Measurements from ENCODE around the gene NDRG3. TPM values are rescaled to one million over a fixed set of nuclear protein-coding genes. Genes with fewer than 3 reads are reported as not detected.

Gene NDRG3
- total RNA-seq, 1 donor from 2014 or later: 24.7 TPM

DNA sequence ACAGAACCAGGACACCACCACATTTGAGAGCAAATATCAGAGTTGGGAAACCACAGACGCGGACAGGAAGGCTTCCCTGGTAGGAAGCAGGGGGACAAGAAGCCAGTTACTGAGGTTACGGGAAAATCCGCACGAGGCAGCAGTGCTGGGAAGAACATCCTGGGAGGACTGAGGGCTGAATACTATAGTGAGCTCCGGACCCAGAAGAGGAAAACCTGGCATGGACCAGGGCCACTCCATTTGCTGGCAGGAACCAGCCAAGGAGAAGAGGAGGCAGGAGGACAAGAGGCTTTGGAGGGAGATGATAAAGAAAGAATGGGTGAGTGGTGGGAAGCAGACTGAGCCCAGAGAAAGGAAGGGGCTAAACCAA, 33.8 kb upstream of the NDRG3 start:
- Mint-ChIP-seq H3K27ac (no peak overlapping the region), H3K27me3 (no peaks in the 10 kb centered on the region), H3K36me3 (ENCODE audit: insufficient read depth) (peaks cover 11% of the 10 kb centered on the region), H3K4me1 (ENCODE audit: low read depth) (no peaks in the 10 kb centered on the region), H3K9me3 (ENCODE audit: low read depth) (no peaks in the 10 kb centered on the region), H3K4me3 (ENCODE audit: low read depth) (no peak overlapping the region)
- TF ChIP-seq, protein P1, sequence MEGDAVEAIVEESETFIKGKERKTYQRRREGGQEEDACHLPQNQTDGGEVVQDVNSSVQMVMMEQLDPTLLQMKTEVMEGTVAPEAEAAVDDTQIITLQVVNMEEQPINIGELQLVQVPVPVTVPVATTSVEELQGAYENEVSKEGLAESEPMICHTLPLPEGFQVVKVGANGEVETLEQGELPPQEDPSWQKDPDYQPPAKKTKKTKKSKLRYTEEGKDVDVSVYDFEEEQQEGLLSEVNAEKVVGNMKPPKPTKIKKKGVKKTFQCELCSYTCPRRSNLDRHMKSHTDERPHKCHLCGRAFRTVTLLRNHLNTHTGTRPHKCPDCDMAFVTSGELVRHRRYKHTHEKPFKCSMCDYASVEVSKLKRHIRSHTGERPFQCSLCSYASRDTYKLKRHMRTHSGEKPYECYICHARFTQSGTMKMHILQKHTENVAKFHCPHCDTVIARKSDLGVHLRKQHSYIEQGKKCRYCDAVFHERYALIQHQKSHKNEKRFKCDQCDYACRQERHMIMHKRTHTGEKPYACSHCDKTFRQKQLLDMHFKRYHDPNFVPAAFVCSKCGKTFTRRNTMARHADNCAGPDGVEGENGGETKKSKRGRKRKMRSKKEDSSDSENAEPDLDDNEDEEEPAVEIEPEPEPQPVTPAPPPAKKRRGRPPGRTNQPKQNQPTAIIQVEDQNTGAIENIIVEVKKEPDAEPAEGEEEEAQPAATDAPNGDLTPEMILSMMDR (IDR thresholded peaks at IDR 0.05; ENCODE audit: unreplicated experiment): no peak
- no peak for DNase-seq (ENCODE audit: low spot score, unreplicated experiment)

DNA sequence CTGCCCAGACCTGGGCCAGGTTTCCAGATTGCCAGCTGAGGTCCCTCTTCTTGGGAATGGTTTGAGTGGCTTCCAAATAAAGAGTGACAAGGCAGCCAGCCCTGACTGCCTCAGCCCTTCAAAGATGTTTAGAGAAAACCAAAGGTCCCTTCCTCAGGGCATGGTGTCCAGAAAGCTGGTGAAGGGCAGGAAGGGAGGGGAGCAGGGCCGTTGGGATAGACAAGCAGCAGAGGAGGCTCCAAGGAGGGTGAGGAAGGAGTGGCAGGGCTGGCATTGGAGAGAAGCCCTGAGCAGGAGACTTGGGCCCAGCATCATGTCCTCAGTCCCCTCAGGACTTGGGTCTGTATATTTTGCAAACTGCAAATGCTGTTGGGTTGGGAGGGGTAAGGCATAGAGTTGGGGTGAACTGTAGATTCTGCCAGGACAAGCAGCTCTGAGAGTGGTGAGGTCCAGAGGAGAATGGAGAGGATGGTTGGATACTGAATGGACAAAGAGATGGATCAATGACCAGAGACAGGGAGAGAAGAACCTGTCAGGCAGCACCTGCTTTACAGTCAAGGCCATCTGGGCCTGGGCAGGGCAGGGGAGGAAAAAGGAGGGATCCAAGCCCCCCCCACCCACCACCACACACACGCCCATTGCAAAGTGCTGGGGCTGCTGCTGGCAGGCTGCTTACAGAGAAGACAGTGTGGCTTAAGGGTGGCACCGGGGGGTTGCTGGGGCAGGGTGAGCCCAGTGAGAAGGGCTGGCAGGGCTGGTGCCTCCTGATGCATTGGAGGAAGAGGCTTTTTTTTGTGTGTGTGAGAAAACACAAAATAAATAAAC, 33.2 kb upstream of the NDRG3 start:
- Mint-ChIP-seq H3K4me1 (ENCODE audit: low read depth) (peaks cover 2% of the 10 kb centered on the region), H3K36me3 (ENCODE audit: insufficient read depth) (peaks cover 9% of the 10 kb centered on the region), H3K27me3 (no peaks in the 10 kb centered on the region), H3K4me3 (ENCODE audit: low read depth) (no peak overlapping the region), H3K27ac (no peak overlapping the region), H3K9me3 (ENCODE audit: low read depth) (no peaks in the 10 kb centered on the region)
- TF ChIP-seq, protein P1 (IDR thresholded peaks at IDR 0.05; ENCODE audit: unreplicated experiment): no peak
- DNase-seq (ENCODE audit: low spot score, unreplicated experiment): no peak

DNA sequence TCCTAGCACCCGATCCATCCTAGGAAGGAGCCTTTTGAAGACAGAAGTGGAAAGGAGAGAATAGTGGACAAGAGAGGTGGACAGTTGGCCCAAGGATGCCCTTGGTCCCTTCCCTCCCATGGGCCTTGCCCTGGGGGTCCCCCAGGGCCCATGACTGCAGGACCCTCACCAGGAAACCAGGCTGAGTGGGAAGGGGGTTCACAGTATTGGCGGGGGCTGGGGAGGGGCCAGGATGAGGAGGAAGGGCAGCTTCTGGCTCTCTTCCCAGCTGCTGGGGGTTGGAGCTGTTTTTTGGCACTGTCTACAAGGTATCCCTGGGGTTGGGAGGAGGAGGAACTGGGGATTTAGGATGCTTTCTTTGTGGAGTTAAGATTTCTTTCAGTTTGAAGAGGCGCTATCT, 31.7 kb upstream of the NDRG3 start:
- Mint-ChIP-seq H3K9me3 (ENCODE audit: low read depth) (no peaks in the 10 kb centered on the region), H3K27ac (no peak overlapping the region), H3K4me3 (ENCODE audit: low read depth) (no peak overlapping the region)

DNA sequence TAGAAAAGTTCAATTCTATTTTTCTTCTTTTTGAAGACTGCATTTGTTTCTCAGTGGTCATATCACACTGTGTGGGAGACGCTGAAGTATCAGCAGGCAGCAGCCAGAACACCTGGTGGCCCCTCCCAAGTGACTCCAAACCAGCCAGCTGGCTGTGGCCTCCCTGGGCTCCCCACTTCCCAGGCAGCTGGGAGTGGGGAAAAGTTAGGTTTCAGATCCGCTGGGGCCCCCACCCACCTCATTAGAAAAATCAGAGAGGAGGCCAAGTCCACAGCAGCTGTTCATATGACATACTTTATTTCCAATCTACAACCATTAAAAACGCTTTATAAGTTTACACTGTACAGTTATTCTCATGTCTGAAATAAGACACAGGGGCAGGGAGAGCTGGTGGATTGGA, 31.3 kb upstream of the NDRG3 start:
- Mint-ChIP-seq H3K27ac (no peak overlapping the region), H3K9me3 (ENCODE audit: low read depth) (no peaks in the 10 kb centered on the region), H3K4me3 (ENCODE audit: low read depth) (no peak overlapping the region), H3K4me1 (ENCODE audit: low read depth) (peaks cover 7% of the 10 kb centered on the region), H3K36me3 (ENCODE audit: insufficient read depth) (no peaks in the 10 kb centered on the region), H3K27me3 (no peaks in the 10 kb centered on the region)
- no peak for DNase-seq (ENCODE audit: low spot score, unreplicated experiment)
- TF ChIP-seq, protein P1 (IDR thresholded peaks at IDR 0.05; ENCODE audit: unreplicated experiment): no peak

More for the DNA sequence above, 31.7 kb upstream of the NDRG3 start:
- no peak for DNase-seq (ENCODE audit: low spot score, unreplicated experiment)
- Mint-ChIP-seq H3K27me3 (no peaks in the 10 kb centered on the region), H3K4me1 (ENCODE audit: low read depth) (peaks cover 6% of the 10 kb centered on the region), H3K36me3 (ENCODE audit: insufficient read depth) (peaks cover under 1% of the 10 kb centered on the region)
- TF ChIP-seq, protein P1 (IDR thresholded peaks at IDR 0.05; ENCODE audit: unreplicated experiment): no peak

DNA sequence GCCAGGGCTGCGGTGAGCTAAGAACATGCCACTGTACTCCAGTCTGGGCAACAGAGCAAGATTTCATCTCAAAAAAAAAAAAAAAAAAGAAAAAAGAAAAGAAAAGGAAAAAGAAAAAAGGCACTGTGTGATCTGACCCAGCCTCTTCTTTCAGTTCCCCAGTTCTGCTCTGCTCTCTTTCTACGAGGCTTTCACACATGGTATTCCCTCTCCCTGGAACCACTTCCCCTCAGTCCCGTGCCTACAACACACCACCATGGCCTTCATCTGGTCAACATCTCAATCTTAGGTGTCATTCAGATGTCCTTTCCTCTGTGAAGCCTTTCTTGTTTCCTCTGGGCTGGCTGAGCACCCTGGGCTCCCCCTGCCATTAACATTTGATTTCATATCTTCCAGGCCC, 29.9 kb upstream of the NDRG3 start:
- no peak overlapping the region for H3K4me3 Mint-ChIP-seq (ENCODE audit: low read depth)
- H3K4me1 Mint-ChIP-seq (ENCODE audit: low read depth): peaks cover 7% of the 10 kb centered on the region
- H3K36me3 Mint-ChIP-seq (ENCODE audit: insufficient read depth): no peaks in the 10 kb centered on the region
- no peaks in the 10 kb centered on the region for H3K27me3 Mint-ChIP-seq
- TF ChIP-seq, protein P1 (IDR thresholded peaks at IDR 0.05; ENCODE audit: unreplicated experiment): no peak
- no peak for DNase-seq (ENCODE audit: low spot score, unreplicated experiment)
- no peaks in the 10 kb centered on the region for H3K9me3 Mint-ChIP-seq (ENCODE audit: low read depth)
- H3K27ac Mint-ChIP-seq: peak overlapping the region; percentile 5

Data from progenitor cell of endocrine pancreas (in vitro differentiated cells).